ENCODE data around the gene OPCML. TPM values are rescaled to one million over a fixed set of nuclear protein-coding genes. Genes with fewer than 3 reads are reported as not detected.

Gene OPCML
- polyA plus RNA-seq, 1 donor from 2014 or later, result 11.6 TPM

- Histone ChIP-seq H3K4me2 (ENCODE audit: low read length) (no peak overlapping the region), H3K27ac (ENCODE audit: low read length) (no peak overlapping the region), H3K9me2 (ENCODE audit: insufficient read depth, low read length) (no peaks in the 10 kb centered on the region), H3F3A (ENCODE audit: insufficient read depth, low read length, poor library complexity, severe bottlenecking) (no peaks in the 10 kb centered on the region), H3K9me3 (ENCODE audit: low read length) (no peaks in the 10 kb centered on the region), H4K20me1 (ENCODE audit: insufficient read depth) (no peaks in the 10 kb centered on the region), H3K27me3 (ENCODE audit: insufficient read depth, low read depth, low read length) (no peaks in the 10 kb centered on the region), H3K79me2 (replicated peaks; ENCODE audit: insufficient read depth, low read length) (no peaks in the 10 kb centered on the region), H3K36me3 (ENCODE audit: insufficient read depth, low read length) (no peaks in the 10 kb centered on the region), H3K4me3 (ENCODE audit: low read length) (no peak overlapping the region), H2AFZ (ENCODE audit: low read depth, low read length) (no peak overlapping the region), H3K9ac (ENCODE audit: low read length) (no peak overlapping the region)
- TF ChIP-seq TAF1 (IDR thresholded peaks at IDR 0.05; ENCODE audit: low read depth), result no peak
- TF ChIP-seq MXI1 (conservative IDR thresholded peaks at IDR 0.05; ENCODE audit: poor library complexity, severe bottlenecking), result no peak
- no peak for TF ChIP-seq POLR2AphosphoS5 (IDR thresholded peaks at IDR 0.05)
- TF ChIP-seq EP300 (conservative IDR thresholded peaks at IDR 0.05; ENCODE audit: poor library complexity, severe bottlenecking), result no peak
- no peak for TF ChIP-seq CTCF (IDR thresholded peaks at IDR 0.05; ENCODE audit: poor library complexity, severe bottlenecking)
- TF ChIP-seq RAD21 (conservative IDR thresholded peaks at IDR 0.05), result no peak
- TF ChIP-seq SMC3 (conservative IDR thresholded peaks at IDR 0.05; ENCODE audit: poor library complexity), result no peak
- no peak for TF ChIP-seq REST (IDR thresholded peaks at IDR 0.05; ENCODE audit: borderline replicate concordance)
- no peak for TF ChIP-seq EZH2 (IDR thresholded peaks at IDR 0.05; ENCODE audit: borderline replicate concordance, insufficient read depth, low read length, poor library complexity, severe bottlenecking)
Measured at GRCh38 chr11:132988411-132988810, 543.9 kb downstream of the OPCML start.

GRCh38 chr11:132987936-132988335 is 544.4 kb downstream of the OPCML start:
- Histone ChIP-seq H3K27me3 (ENCODE audit: insufficient read depth, low read depth, low read length) (no peaks in the 10 kb centered on the region), H3K4me3 (ENCODE audit: low read length) (no peak overlapping the region), H3F3A (ENCODE audit: insufficient read depth, low read length, poor library complexity, severe bottlenecking) (no peaks in the 10 kb centered on the region), H3K79me2 (replicated peaks; ENCODE audit: insufficient read depth, low read length) (no peaks in the 10 kb centered on the region), H3K9me3 (ENCODE audit: low read length) (no peaks in the 10 kb centered on the region), H3K27ac (ENCODE audit: low read length) (no peak overlapping the region), H2AFZ (ENCODE audit: low read depth, low read length) (no peak overlapping the region), H4K20me1 (ENCODE audit: insufficient read depth) (no peaks in the 10 kb centered on the region), H3K9me2 (ENCODE audit: insufficient read depth, low read length) (no peaks in the 10 kb centered on the region), H3K9ac (ENCODE audit: low read length) (no peak overlapping the region), H3K4me2 (ENCODE audit: low read length) (no peak overlapping the region), H3K36me3 (ENCODE audit: insufficient read depth, low read length) (no peaks in the 10 kb centered on the region)
- TF ChIP-seq TAF1 (IDR thresholded peaks at IDR 0.05; ENCODE audit: low read depth) (no peak), CTCF (IDR thresholded peaks at IDR 0.05; ENCODE audit: poor library complexity, severe bottlenecking) (no peak), EZH2 (IDR thresholded peaks at IDR 0.05; ENCODE audit: borderline replicate concordance, insufficient read depth, low read length, poor library complexity, severe bottlenecking) (no peak), RAD21 (conservative IDR thresholded peaks at IDR 0.05) (no peak), EP300 (conservative IDR thresholded peaks at IDR 0.05; ENCODE audit: poor library complexity, severe bottlenecking) (no peak), MXI1 (conservative IDR thresholded peaks at IDR 0.05; ENCODE audit: poor library complexity, severe bottlenecking) (no peak), POLR2AphosphoS5 (IDR thresholded peaks at IDR 0.05) (no peak), REST (IDR thresholded peaks at IDR 0.05; ENCODE audit: borderline replicate concordance) (no peak), SMC3 (conservative IDR thresholded peaks at IDR 0.05; ENCODE audit: poor library complexity) (no peak)
